ENCODE results near the gene TP53BP2. TPM values are rescaled to one million over a fixed set of nuclear protein-coding genes. Genes with fewer than 3 reads are reported as not detected.
"Not testable (repeated sequence)": the region's sequence is repeated elsewhere in the genome, so short reads cannot be mapped to it uniquely, and the experiment has no call there.

TP53BP2 gene
- total RNA-seq, 2 experiments from 2014 or later, result 56.0 to 58.7 TPM

DNA sequence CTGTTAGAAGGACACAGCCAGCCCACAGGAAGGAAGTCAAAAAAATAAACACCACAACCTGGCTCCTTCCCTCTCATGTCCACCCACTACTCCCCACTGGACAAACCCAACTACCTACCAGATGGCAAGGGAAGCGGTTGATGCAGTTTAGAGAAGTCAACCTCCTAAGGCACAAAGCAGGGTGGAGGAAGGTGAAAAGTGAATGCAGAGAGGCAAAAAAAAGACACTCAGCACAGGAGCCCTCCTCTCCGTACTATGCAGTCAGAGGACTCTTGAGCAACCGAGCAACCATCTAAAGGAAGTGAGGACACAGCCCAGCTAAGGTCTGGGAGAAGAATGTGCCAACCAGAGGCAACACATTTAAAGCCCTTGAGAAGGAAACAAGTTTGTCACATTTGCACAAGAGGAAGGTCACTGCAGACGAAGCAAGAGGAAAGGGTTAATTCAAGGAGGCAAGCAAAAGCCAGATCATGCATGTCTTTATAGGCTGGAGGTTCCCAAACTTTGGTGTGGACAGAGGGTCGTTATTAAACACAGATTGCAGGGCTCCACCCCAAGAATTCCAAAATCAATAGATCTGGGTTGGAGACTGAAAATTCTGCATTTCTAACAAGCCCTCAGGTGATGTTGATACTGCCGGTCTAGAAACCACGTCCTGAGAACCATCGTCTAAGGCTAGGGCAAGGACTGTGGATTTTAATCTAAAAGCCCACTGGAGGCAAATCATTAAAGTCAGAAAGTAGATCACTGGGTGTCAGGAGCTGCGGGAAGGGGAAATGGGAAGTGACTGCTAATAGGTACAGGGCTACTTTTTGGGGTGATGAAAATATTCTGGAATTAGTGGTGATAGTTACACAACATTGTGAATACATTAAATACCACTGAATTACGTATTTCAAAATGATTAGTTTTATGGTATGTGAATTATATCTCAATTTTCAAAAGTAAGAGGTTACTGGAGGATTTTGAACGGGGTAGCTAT, 19.7 kb downstream of the TP53BP2 start:
- Mint-ChIP-seq H3K36me3 (peaks cover 6% of the 10 kb centered on the region), H3K27me3 (no peaks in the 10 kb centered on the region), H3K9me3 (no peaks in the 10 kb centered on the region), H3K27ac (peak overlapping the region; percentile 30), H3K4me3 (no peak overlapping the region), H3K4me1 (ENCODE audit: low read depth) (peaks cover 72% of the 10 kb centered on the region)
- DNase-seq, result no peak
- CTCF ChIA-PET, result interaction anchor here (0.6 to 1.4 kb wide), 2 partner anchors 14 to 22 kb away, joined by 3 to 4 read pairs; no protein-coding TSS in a partner anchor
- POLR2A ChIA-PET, result interaction anchor here (1.0 to 2.0 kb wide), 2 partner anchors 14 to 20 kb away, joined by 3 to 5 read pairs; partner anchors contain the start of gene TP53BP2
- intact Hi-C loops (cut with micrococcal nuclease), result no loop called here

DNA sequence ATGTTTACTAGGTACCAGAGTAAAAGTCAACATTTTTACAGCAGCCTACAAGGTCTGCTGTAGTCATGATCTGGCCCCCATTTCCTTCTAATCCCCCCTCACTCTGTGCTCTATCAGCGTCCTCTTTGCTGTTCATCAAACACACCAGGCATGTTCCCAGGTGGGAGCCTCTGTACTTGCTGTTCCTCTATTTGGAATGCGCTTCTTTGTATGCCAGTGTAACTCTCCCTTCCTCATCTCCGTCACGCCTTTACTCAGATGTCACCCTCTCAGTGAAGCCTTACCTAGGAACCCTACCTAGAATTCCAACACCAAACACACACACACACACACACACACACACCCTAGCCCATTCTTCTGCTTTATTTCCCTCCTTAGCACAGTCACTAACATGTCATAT, 21.0 kb downstream of the TP53BP2 start:
- POLR2A ChIA-PET, result interaction anchor here (1.0 to 2.0 kb wide), 2 partner anchors 9 to 21 kb away, joined by 3 to 5 read pairs; partner anchors contain the start of gene TP53BP2
- intact Hi-C loops (cut with micrococcal nuclease), result no loop called here
- H3K27me3 Mint-ChIP-seq, result no peaks in the 10 kb centered on the region
- no peak overlapping the region for H3K27ac Mint-ChIP-seq
- CTCF ChIA-PET, result interaction anchor here (1.3 to 1.4 kb wide), 2 partner anchors 13 to 21 kb away, joined by 4 to 9 read pairs; no protein-coding TSS in a partner anchor
- no peak overlapping the region for H3K4me3 Mint-ChIP-seq
- H3K9me3 Mint-ChIP-seq, result no peaks in the 10 kb centered on the region
- H3K4me1 Mint-ChIP-seq (ENCODE audit: low read depth), result peaks cover 77% of the 10 kb centered on the region
- DNase-seq, result no peak
- peaks cover 19% of the 10 kb centered on the region for H3K36me3 Mint-ChIP-seq

DNA sequence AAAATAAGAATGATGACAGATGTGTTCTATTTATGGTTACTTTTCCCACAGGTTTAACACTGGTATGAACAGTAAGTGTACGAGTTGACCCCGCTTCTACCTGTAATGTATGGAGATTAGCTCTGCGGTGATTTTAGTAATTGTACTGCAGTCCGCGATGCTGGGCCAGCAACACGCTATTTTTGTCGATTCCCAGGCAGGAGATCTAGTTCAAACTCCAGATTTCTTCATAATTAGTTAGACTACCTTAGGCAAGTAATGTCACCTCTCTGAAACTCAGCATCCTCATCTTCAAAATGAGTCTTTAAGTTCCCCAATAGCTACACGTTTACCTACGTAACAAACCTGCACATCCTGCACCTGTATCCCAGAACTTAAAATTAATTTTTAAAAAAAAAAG, 21.5 kb downstream of the TP53BP2 start:
- Mint-ChIP-seq H3K27ac (no peak overlapping the region), H3K4me3 (no peak overlapping the region), H3K27me3 (no peaks in the 10 kb centered on the region), H3K4me1 (ENCODE audit: low read depth) (peaks cover 74% of the 10 kb centered on the region), H3K36me3 (peaks cover 21% of the 10 kb centered on the region), H3K9me3 (no peaks in the 10 kb centered on the region)
- intact Hi-C loops (cut with micrococcal nuclease), result no loop called here
- DNase-seq, result no peak
- CTCF ChIA-PET, result interaction anchor here (1.3 kb wide), 1 partner anchor 13 kb away, joined by 9 read pairs; no protein-coding TSS in a partner anchor
- POLR2A ChIA-PET, result interaction anchor here (1.0 kb wide), 1 partner anchor 10 kb away, joined by 3 read pairs; no protein-coding TSS in a partner anchor

- CTCF ChIA-PET, result interaction anchor here (1.5 to 1.9 kb wide), 2 partner anchors 9 to 72 kb away, joined by 4 to 8 read pairs; no protein-coding TSS in a partner anchor
- intact Hi-C loops (cut with micrococcal nuclease), result no loop called here
- peaks cover 22% of the 10 kb centered on the region for H3K36me3 Mint-ChIP-seq
- no peak for DNase-seq
- no peak overlapping the region for H3K27ac Mint-ChIP-seq
- POLR2A ChIA-PET, result no interaction called here
- H3K4me1 Mint-ChIP-seq (ENCODE audit: low read depth), result peaks cover 51% of the 10 kb centered on the region
- H3K9me3 Mint-ChIP-seq, result no peaks in the 10 kb centered on the region
- H3K27me3 Mint-ChIP-seq, result no peaks in the 10 kb centered on the region
- no peak overlapping the region for H3K4me3 Mint-ChIP-seq
Measured at GRCh38 chr1:223820971-223821370, 24.8 kb downstream of the TP53BP2 start.

GRCh38 chr1:223820515-223820858, 25.3 kb downstream of the TP53BP2 start:
- intact Hi-C loops (cut with micrococcal nuclease), result no loop called here
- no peaks in the 10 kb centered on the region for H3K9me3 Mint-ChIP-seq
- no peak for DNase-seq
- H3K27ac Mint-ChIP-seq, result peak overlapping the region; percentile 19
- H3K27me3 Mint-ChIP-seq, result no peaks in the 10 kb centered on the region
- peaks cover 48% of the 10 kb centered on the region for H3K4me1 Mint-ChIP-seq (ENCODE audit: low read depth)
- CTCF ChIA-PET, result interaction anchor here (0.6 to 1.9 kb wide), 4 partner anchors 9 to 71 kb away, joined by 3 to 8 read pairs (median 4); partner anchors contain the start of gene TP53BP2
- peaks cover 22% of the 10 kb centered on the region for H3K36me3 Mint-ChIP-seq
- no peak overlapping the region for H3K4me3 Mint-ChIP-seq
- POLR2A ChIA-PET, result interaction anchor here (1.2 kb wide), 1 partner anchor 10 kb away, joined by 3 read pairs; no protein-coding TSS in a partner anchor

- no peak for DNase-seq
- Mint-ChIP-seq H3K36me3 (peaks cover 22% of the 10 kb centered on the region), H3K9me3 (no peaks in the 10 kb centered on the region), H3K4me1 (ENCODE audit: low read depth) (peaks cover 48% of the 10 kb centered on the region), H3K27me3 (no peaks in the 10 kb centered on the region), H3K4me3 (no peak overlapping the region), H3K27ac (peak overlapping the region; percentile 19)
- intact Hi-C loops (cut with micrococcal nuclease), result no loop called here
- ChIA-PET POLR2A (interaction anchor here (1.2 kb wide), 1 partner anchor 10 kb away, joined by 3 read pairs; no protein-coding TSS in a partner anchor), CTCF (interaction anchor here (0.6 to 1.9 kb wide), 5 partner anchors 8 to 232 kb away, joined by 3 to 8 read pairs (median 3); partner anchors contain the start of gene TP53BP2)
Measured at GRCh38 chr1:223819730-223820514, 25.8 kb downstream of the TP53BP2 start.

DNA sequence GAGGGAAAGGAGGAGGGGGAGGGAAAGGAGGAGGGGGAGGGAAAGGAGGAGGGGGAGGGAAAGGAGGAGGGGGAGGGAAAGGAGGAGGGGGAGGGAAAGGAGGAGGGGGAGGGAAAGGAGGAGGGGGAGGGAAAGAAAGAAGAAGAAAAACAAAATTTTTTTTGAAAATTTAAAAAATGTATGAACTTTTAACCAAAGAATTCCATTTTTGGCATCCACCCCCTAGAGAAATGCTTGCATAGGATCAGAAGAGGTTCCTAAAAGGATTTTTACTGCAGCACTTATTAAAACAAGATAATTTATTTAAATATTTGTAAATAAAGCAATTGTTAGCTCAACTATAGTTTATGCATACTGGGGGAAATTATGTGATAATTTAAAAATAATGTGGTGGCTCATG, 28.5 kb downstream of the TP53BP2 start:
- POLR2A ChIA-PET; H3K27ac Mint-ChIP-seq; intact Hi-C loops (cut with micrococcal nuclease); CTCF ChIA-PET; H3K4me3 Mint-ChIP-seq; H3K27me3 Mint-ChIP-seq; H3K9me3 Mint-ChIP-seq; DNase-seq: not testable (repeated sequence)
- H3K4me1 Mint-ChIP-seq (ENCODE audit: low read depth), result peaks cover 44% of the 10 kb centered on the region
- peaks cover 41% of the 10 kb centered on the region for H3K36me3 Mint-ChIP-seq

DNA sequence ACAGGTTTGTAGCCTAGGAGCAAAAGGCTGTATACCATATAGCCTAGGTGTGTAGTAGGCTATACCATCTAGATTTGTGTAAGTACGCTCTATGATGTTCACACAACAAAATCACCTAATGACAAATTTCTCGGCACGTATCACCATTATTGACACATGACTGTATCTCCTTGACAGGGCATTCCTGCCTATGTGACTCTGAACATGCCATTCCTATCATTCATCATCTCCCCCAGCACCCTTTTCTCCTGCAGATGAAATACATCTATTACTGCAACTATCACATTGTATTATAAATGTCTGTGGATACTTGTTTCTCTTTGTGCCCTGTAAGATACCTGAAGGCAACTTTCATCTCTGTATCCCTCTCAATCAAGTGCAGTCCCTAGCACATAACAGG, 29.9 kb downstream of the TP53BP2 start:
- intact Hi-C loops (cut with micrococcal nuclease), result no loop called here
- DNase-seq, result no peak
- H3K36me3 Mint-ChIP-seq, result peaks cover 40% of the 10 kb centered on the region
- ChIA-PET POLR2A (no interaction called here), CTCF (interaction anchor here (1.0 kb wide), 1 partner anchor 12 kb away, joined by 3 read pairs; no protein-coding TSS in a partner anchor)
- H3K27me3 Mint-ChIP-seq, result no peaks in the 10 kb centered on the region
- no peaks in the 10 kb centered on the region for H3K9me3 Mint-ChIP-seq
- H3K4me3 Mint-ChIP-seq, result no peak overlapping the region
- H3K27ac Mint-ChIP-seq, result no peak overlapping the region
- H3K4me1 Mint-ChIP-seq (ENCODE audit: low read depth), result peaks cover 39% of the 10 kb centered on the region

DNA sequence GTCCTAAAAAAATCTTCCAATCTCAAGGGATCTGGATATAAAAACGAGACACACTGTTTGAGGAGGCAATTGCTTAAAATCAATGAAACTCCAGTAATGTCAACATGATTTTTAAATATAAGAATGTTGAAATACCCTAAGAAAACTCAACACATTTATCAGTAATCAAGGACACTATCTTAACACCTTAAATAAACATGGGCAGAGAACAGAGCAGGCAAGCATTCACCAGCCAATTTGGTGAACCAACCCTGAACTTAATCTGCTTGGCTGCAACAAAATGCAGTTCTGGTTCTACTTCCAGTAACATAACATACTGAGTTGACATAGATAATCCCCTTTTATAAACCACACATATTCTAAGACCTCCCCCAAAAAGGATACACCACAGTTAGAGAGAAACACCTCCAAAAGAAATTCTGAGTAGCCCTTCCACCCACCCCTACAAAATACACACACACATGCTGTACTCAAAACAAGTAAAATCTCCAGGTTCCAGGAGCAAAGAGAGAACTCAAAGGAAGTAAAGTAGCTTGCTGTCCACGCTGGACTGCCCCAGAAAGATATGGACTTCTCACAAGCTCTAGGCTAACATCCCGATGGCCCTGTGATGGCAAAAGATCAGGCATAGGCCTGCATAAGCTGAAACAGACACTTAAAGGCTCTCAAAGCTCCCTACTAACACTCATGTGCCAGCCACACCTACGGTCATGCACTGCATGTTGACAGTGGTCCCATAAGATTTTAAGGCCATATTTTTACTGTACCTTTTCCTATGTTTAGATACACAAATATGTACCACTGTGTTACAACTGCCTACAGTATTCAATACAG, 30.5 kb downstream of the TP53BP2 start:
- intact Hi-C loops (cut with micrococcal nuclease), result no loop called here
- Mint-ChIP-seq H3K4me1 (ENCODE audit: low read depth) (peaks cover 36% of the 10 kb centered on the region), H3K27ac (peak overlapping the region; percentile 16), H3K4me3 (no peak overlapping the region), H3K36me3 (peaks cover 33% of the 10 kb centered on the region), H3K27me3 (no peaks in the 10 kb centered on the region), H3K9me3 (no peaks in the 10 kb centered on the region)
- POLR2A ChIA-PET, result no interaction called here
- CTCF ChIA-PET, result interaction anchor here (1.0 kb wide), 1 partner anchor 11 kb away, joined by 3 read pairs; no protein-coding TSS in a partner anchor
- no peak for DNase-seq

DNA sequence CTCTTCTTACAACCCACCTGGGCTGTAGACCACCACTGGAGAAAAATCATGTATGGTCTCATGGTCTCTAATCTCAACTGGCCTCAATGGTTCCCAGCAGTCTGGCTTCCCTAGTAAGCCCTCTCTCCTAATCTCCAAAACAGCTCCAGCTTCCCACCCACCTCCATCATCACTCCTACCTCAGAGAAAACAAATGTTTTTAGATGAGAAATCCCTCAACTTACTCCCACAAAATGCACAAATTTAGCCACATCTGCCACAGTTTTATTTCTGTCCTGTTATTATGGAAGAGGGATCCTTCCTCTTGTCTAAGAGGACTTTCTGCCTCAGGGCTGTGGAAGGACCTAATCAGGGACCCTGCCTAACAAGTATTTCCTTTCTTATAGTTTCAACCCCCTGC, 32.1 kb downstream of the TP53BP2 start:
- DNase-seq, result no peak
- intact Hi-C loops (cut with micrococcal nuclease), result no loop called here
- H3K4me3 Mint-ChIP-seq, result no peak overlapping the region
- POLR2A ChIA-PET, result interaction anchor here (1.5 kb wide), 1 partner anchor 32 kb away, joined by 10 read pairs; the partner anchor contains the start of gene TP53BP2
- H3K27ac Mint-ChIP-seq, result peak overlapping the region; percentile 15
- no peaks in the 10 kb centered on the region for H3K9me3 Mint-ChIP-seq
- no peaks in the 10 kb centered on the region for H3K27me3 Mint-ChIP-seq
- H3K4me1 Mint-ChIP-seq (ENCODE audit: low read depth), result peaks cover 34% of the 10 kb centered on the region
- CTCF ChIA-PET, result interaction anchor here (1.3 kb wide), 1 partner anchor 64 kb away, joined by 5 read pairs; no protein-coding TSS in a partner anchor
- H3K36me3 Mint-ChIP-seq, result peaks cover 25% of the 10 kb centered on the region

GRCh38 chr1:223811634-223812101, 34.1 kb downstream of the TP53BP2 start:
- intact Hi-C loops (cut with micrococcal nuclease), result loop anchor here (2.0 kb wide), 1 partner anchor 21 kb away; no protein-coding TSS in a partner anchor
- Mint-ChIP-seq H3K36me3 (peaks cover 35% of the 10 kb centered on the region), H3K4me1 (ENCODE audit: low read depth) (peaks cover 32% of the 10 kb centered on the region), H3K9me3 (no peaks in the 10 kb centered on the region), H3K4me3 (no peak overlapping the region), H3K27me3 (no peaks in the 10 kb centered on the region), H3K27ac (no peak overlapping the region)
- CTCF ChIA-PET, result interaction anchor here (0.7 to 1.8 kb wide), 12 partner anchors 9 to 681 kb away, joined by 3 to 13 read pairs (median 4); partner anchors contain the start of gene TP53BP2
- POLR2A ChIA-PET, result interaction anchor here (1.5 to 1.6 kb wide), 2 partner anchors 20 to 34 kb away, joined by 3 to 6 read pairs; partner anchors contain the start of gene TP53BP2
- DNase-seq, result no peak

Measured in activated CD4-positive, alpha-beta memory T cell treated with anti-CD3 and anti-CD28 coated beads for 36 hours (primary cell).